HepG2 (cell line): ENCODE measurements around the gene TTC5. TPM values are rescaled to one million over a fixed set of nuclear protein-coding genes. Genes with fewer than 3 reads are reported as not detected.

ENCODE experiments used
- CHD2 ChIP-seq: IDR thresholded peaks from 2 replicates; pipeline ENCODE4 v1.6.1; 2011; ENCODE audit warnings: low read depth, low read length, improper control_type of control experiment
- DZIP1 ChIP-seq: sonication (generic); formaldehyde crosslinking; IDR thresholded peaks from 2 replicates; pipeline ENCODE4 v1.5.0; 2020; ENCODE audit warnings: mild to moderate bottlenecking, missing genetic modification reagents
- EP300 ChIP-seq, 3 experiments: sonication (generic) in 1 of 3; formaldehyde crosslinking in 1 of 3; IDR thresholded peaks; 2 replicates each; pipeline versions ENCODE4 v1.5.1 to v1.6.1; 2011 to 2020; ENCODE audit warnings: low read depth in 2 of 3, low read length in 2 of 3, borderline replicate concordance in 1 of 3, improper control_type of control experiment in 1 of 3, mild to moderate bottlenecking in 1 of 3, missing genetic modification reagents in 1 of 3, moderate library complexity in 1 of 3
- HMGXB4 ChIP-seq, 2 experiments: sonication (generic) in 1 of 2; formaldehyde crosslinking in 1 of 2; IDR thresholded peaks; 2 replicates each; pipeline versions ENCODE4 v1.4.0 to v1.6.1; 2018 to 2020; ENCODE audit warnings: missing genetic modification reagents in 2 of 2, borderline replicate concordance in 1 of 2, low read depth in 1 of 2, mild to moderate bottlenecking in 1 of 2, missing biosample characterization in 1 of 2
- HOMEZ ChIP-seq: IDR thresholded peaks from 2 replicates; pipeline ENCODE4 v1.6.1; 2016; ENCODE audit warnings: low read depth
- HOXA3 ChIP-seq: sonication (generic); formaldehyde crosslinking; IDR thresholded peaks from 2 replicates; pipeline ENCODE4 v1.5.0; 2020; ENCODE audit warnings: missing genetic modification reagents
- IRF1 ChIP-seq: sonication (generic); formaldehyde crosslinking; IDR thresholded peaks from 2 replicates; pipeline ENCODE4 v1.4.0; 2020; ENCODE audit warnings: low read depth, mild to moderate bottlenecking, missing genetic modification reagents
- KLF13 ChIP-seq: sonication (generic); formaldehyde crosslinking; IDR thresholded peaks from 2 replicates; pipeline ENCODE4 v1.4.0; 2020; ENCODE audit warnings: mild to moderate bottlenecking, missing genetic modification reagents
- PHF21A ChIP-seq: sonication (generic); formaldehyde crosslinking; IDR thresholded peaks from 2 replicates; pipeline ENCODE4 v1.5.0; 2020; ENCODE audit warnings: mild to moderate bottlenecking, missing genetic modification reagents
- RAD51 ChIP-seq: fragments of 450-650 bp; IDR thresholded peaks from 2 replicates; pipeline ENCODE4 v1.6.1; 2016; ENCODE audit warnings: borderline replicate concordance
- REPIN1 ChIP-seq: sonication (generic); formaldehyde crosslinking; IDR thresholded peaks from 2 replicates; pipeline ENCODE4 v1.8.0; 2022; ENCODE audit warnings: missing genetic modification reagents, low read depth, mild to moderate bottlenecking, borderline replicate concordance
- REXO4 ChIP-seq: sonication (generic); formaldehyde crosslinking; IDR thresholded peaks from 2 replicates; pipeline ENCODE4 v1.8.0; 2022; ENCODE audit warnings: missing genetic modification reagents, mild to moderate bottlenecking, borderline replicate concordance
- SALL2 ChIP-seq: sonication (generic); formaldehyde crosslinking; IDR thresholded peaks from 2 replicates; pipeline ENCODE4 v1.8.1; 2023; ENCODE audit warnings: mild to moderate bottlenecking, missing genetic modification reagents, inconsistent platforms
- SCMH1 ChIP-seq: sonication (generic); formaldehyde crosslinking; IDR thresholded peaks from 2 replicates; pipeline ENCODE4 v1.9.0; 2021; ENCODE audit warnings: missing genetic modification reagents, mild to moderate bottlenecking, borderline replicate concordance
- STAT5B ChIP-seq: sonication (generic); formaldehyde crosslinking; IDR thresholded peaks from 2 replicates; pipeline ENCODE4 v1.4.0; 2020; ENCODE audit warnings: missing genetic modification reagents
- ZIK1 ChIP-seq: sonication (generic); formaldehyde crosslinking; IDR thresholded peaks from 2 replicates; pipeline ENCODE4 v1.5.0; 2020; ENCODE audit warnings: mild to moderate bottlenecking, low read depth, missing genetic modification reagents, borderline replicate concordance
- ZNF282 ChIP-seq: fragments of 450-650 bp; IDR thresholded peaks from 2 replicates; pipeline ENCODE4 v1.6.1; 2018; ENCODE audit not compliant: partially characterized antibody
- ZNF354B ChIP-seq: sonication (generic); formaldehyde crosslinking; IDR thresholded peaks from 2 replicates; pipeline ENCODE4 v1.8.0; 2022; ENCODE audit warnings: mild to moderate bottlenecking, missing genetic modification reagents
- ZNF691 ChIP-seq: sonication (generic); formaldehyde crosslinking; IDR thresholded peaks from 2 replicates; pipeline ENCODE4 v1.4.0; 2020; ENCODE audit warnings: missing genetic modification reagents, low read depth, mild to moderate bottlenecking, borderline replicate concordance
- polyA plus RNA-seq, 8 experiments: library from polyadenylated mRNA; depleted of rRNA in 3 of 8; stranded (reverse) in 7 of 8; unstranded in 1 of 8; fragments of >200 nt; fragmentation: Illumina TruSeq in 4 of 8; extraction: Trizol in 4 of 8; gene quantifications; 2 replicates each; pipeline versions ENCODE4 v1.2.1 to v1.2.3, GENCODE V29; 2011 to 2016; ENCODE audit warnings: low read depth in 4 of 8, missing spikeins in 1 of 8, mixed read lengths in 1 of 8; ENCODE audit not compliant: insufficient read depth in 1 of 8
- total RNA-seq, 5 experiments: library from RNA; depleted of rRNA; stranded (reverse); fragments of >200 nt; fragmentation: Illumina TruSeq; extraction: Trizol; gene quantifications; 2 replicates each; pipeline ENCODE4 v1.2.3, GENCODE V29; 2016; ENCODE audit warnings: low read depth in 1 of 5

TTC5 gene
- total and polyA plus RNA-seq, 2 of the 13 experiments (the other 11 are each of a cell fraction or from before 2014, with no cell fraction given): 8.7 to 28.5 TPM

- TF ChIP-seq DZIP1 (CRISPR knock-in tag) (no peak), ZNF282 (no peak), HOMEZ (CRISPR knock-in tag) (peak; percentile 60; the same call in 1 of the 2 replicates), ZNF354B (CRISPR knock-in tag) (no peak), KLF13 (no peak), CHD2 (no peak), RAD51 (no peak), IRF1 (CRISPR knock-in tag) (no peak), HOXA3 (peak; percentile 2; the same call in 1 of the 2 replicates), STAT5B (no peak), ZNF691 (no peak), REPIN1 (no peak), PHF21A (CRISPR knock-in tag) (peak; percentile 60), SCMH1 (CRISPR knock-in tag) (no peak), HMGXB4 (CRISPR knock-in tag; IDR thresholded peaks at IDR 0.05; ENCODE audit: borderline replicate concordance in 1 of 2, low read depth in 1 of 2) (peak in 1 of 2 experiments; percentile 77; a peak in 3 of 4 replicates), ZIK1 (no peak), SALL2 (CRISPR knock-in tag) (0 out of 2 replicates have a peak, but pooled peaks have one; percentile 26), EP300 (IDR thresholded peaks at IDR 0.05; ENCODE audit: low read depth in 2 of 2, low read length in 2 of 2) (no peak), EP300 (CRISPR knock-in tag; IDR thresholded peaks at IDR 0.05; ENCODE audit: borderline replicate concordance) (no peak), REXO4 (CRISPR knock-in tag) (no peak)
Observed at GRCh38 chr14:20332788-20333493, 27.2 kb upstream of the TTC5 start, which contains the start of gene CCNB1IP1 (continued).
